Endothelial cell of umbilical vein (primary cell): Measurements from ENCODE around the gene SPIRE2. TPM values are rescaled to one million over a fixed set of nuclear protein-coding genes. Genes with fewer than 3 reads are reported as not detected.
"Not testable (repeated sequence)": the region's sequence is repeated elsewhere in the genome, so short reads cannot be mapped to it uniquely, and the experiment has no call there.

Experiments used
- BruUV-seq: library from RNA; stranded (reverse); fragments of 400-500 nt; replicated peaks from 2 replicates; lab custom pipeline; 2021; lab: Mats Ljungman, UMichigan
- CTCF ChIA-PET: fragments of 300-600, 350-600 bp; sonication (Branson Sonifier 250); formaldehyde crosslinking; loops from one replicate; lab custom pipeline; 2021; ENCODE audit warnings: antibody characterized with exemption, inconsistent platforms; lab: Charles Lee
- POLR2A ChIA-PET: fragments of 300-600, 350-600 bp; sonication (Branson Sonifier 250); formaldehyde crosslinking; loops from one replicate; lab custom pipeline; 2021; ENCODE audit warnings: antibody characterized with exemption, inconsistent platforms; lab: Charles Lee
- DNase-seq: peaks from one replicate; pipeline ENCODE4 v3.0.0-alpha.2; 2011; ENCODE audit warnings: low read depth, low spot score
- FAIRE-seq: peaks from 2 replicates; lab custom pipeline; 2011; peaks lifted over from hg19 to GRCh38; lab: Jason Lieb, UNC
- H2AFZ ChIP-seq: 2 replicates; pipeline ENCODE4 v1.6.0; 2012; ENCODE audit warnings: low read depth, low read length, control low read depth, inconsistent platforms
- H3K27ac ChIP-seq: 2 replicates; pipeline ENCODE4 v1.5.1; 2011; ENCODE audit warnings: low read depth, mild to moderate bottlenecking, control low read depth, low read length, moderate library complexity; ENCODE audit not compliant: insufficient read depth
- H3K27me3 ChIP-seq, 2 experiments: 2 replicates each; pipeline versions ENCODE4 v1.6.0 to v1.6.1; 2011; ENCODE audit warnings: low read length in 2 of 2, mixed read lengths in 1 of 2; ENCODE audit not compliant: control insufficient read depth in 2 of 2, insufficient read depth in 2 of 2
- H3K36me3 ChIP-seq, 2 experiments: 2 replicates in 1 of 2; 3 replicates in 1 of 2; pipeline ENCODE4 v1.5.1; 2011; ENCODE audit warnings: low read length in 2 of 2, mild to moderate bottlenecking in 1 of 2, moderate library complexity in 1 of 2; ENCODE audit not compliant: control insufficient read depth in 2 of 2, insufficient read depth in 2 of 2; ENCODE audit errors: extremely low read depth in 1 of 2
- H3K4me1 ChIP-seq: 3 replicates; pipeline ENCODE4 v1.5.1; 2011; ENCODE audit warnings: mild to moderate bottlenecking, low read length; ENCODE audit not compliant: control insufficient read depth, insufficient read depth; ENCODE audit errors: extremely low read depth
- H3K4me2 ChIP-seq: 2 replicates; pipeline ENCODE4 v1.6.1; 2011; ENCODE audit warnings: low read length, control low read depth, mixed read lengths; ENCODE audit not compliant: insufficient read depth
- H3K4me3 ChIP-seq, 3 experiments: fragments of 200-600 bp in 1 of 3; sonication (generic), shearing (Covaris generic) in 1 of 3; replicated peaks in 1 of 3; 2 replicates each; pipeline ENCODE4 v1.5.1; 2011 to 2016; ENCODE audit warnings: control low read depth in 3 of 3, low read length in 3 of 3, mild to moderate bottlenecking in 2 of 3, inconsistent platforms in 1 of 3, low read depth in 1 of 3, moderate library complexity in 1 of 3; ENCODE audit not compliant: insufficient read depth in 1 of 3
- H3K79me2 ChIP-seq: 2 replicates; pipeline ENCODE4 v1.6.0; 2012; ENCODE audit warnings: low read length, inconsistent platforms; ENCODE audit not compliant: control insufficient read depth, insufficient read depth
- H3K9ac ChIP-seq: replicated peaks from 2 replicates; pipeline ENCODE3; 2011; ENCODE audit warnings: low read length, control low read depth; ENCODE audit not compliant: insufficient read depth; ENCODE audit errors: extremely low read depth
- H3K9me1 ChIP-seq: replicated peaks from 3 replicates; pipeline ENCODE4 v1.6.0; 2011; ENCODE audit warnings: mild to moderate bottlenecking, low read length; ENCODE audit not compliant: control insufficient read depth, insufficient read depth; ENCODE audit errors: extremely low read depth
- H3K9me3 ChIP-seq: replicated peaks from 2 replicates; pipeline ENCODE4 v1.5.1; 2012; ENCODE audit warnings: low read length, inconsistent platforms; ENCODE audit not compliant: control insufficient read depth, insufficient read depth
- H4K20me1 ChIP-seq: replicated peaks from 2 replicates; pipeline ENCODE3; 2011; ENCODE audit warnings: mild to moderate bottlenecking, low read length; ENCODE audit not compliant: control insufficient read depth, insufficient read depth; ENCODE audit errors: extremely low read depth
- EZH2 ChIP-seq: IDR thresholded peaks from 2 replicates; pipeline ENCODE4 v1.6.1; 2012; ENCODE audit warnings: borderline replicate concordance, low read depth, mild to moderate bottlenecking, moderate library complexity, low read length, inconsistent platforms; ENCODE audit not compliant: severe bottlenecking
- FOS ChIP-seq: IDR thresholded peaks from 2 replicates; pipeline ENCODE4 v1.6.1; 2011; ENCODE audit warnings: mild to moderate bottlenecking, low read length, moderate library complexity, borderline replicate concordance; ENCODE audit not compliant: insufficient read depth
- GATA2 ChIP-seq: IDR thresholded peaks from 2 replicates; pipeline ENCODE4 v1.7.0; 2011; ENCODE audit warnings: low read depth, mild to moderate bottlenecking, moderate library complexity, mixed read lengths, low read length; ENCODE audit not compliant: insufficient read length, insufficient read depth
- JUN ChIP-seq: IDR thresholded peaks from 2 replicates; pipeline ENCODE4 v1.6.1; 2011; ENCODE audit warnings: borderline replicate concordance, low read depth; ENCODE audit not compliant: insufficient read length, insufficient read depth
- MYC ChIP-seq: IDR thresholded peaks from one replicate; pipeline ENCODE4 v1.6.1; 2011; ENCODE audit warnings: mild to moderate bottlenecking, low read depth, low read length
- POLR2A ChIP-seq: IDR thresholded peaks from 2 replicates; pipeline ENCODE4 v1.6.1; 2012; ENCODE audit warnings: low read depth, mild to moderate bottlenecking, control low read depth, low read length
- POLR2AphosphoS5 ChIP-seq: IDR thresholded peaks from 2 replicates; pipeline ENCODE4 v1.6.1; 2012; ENCODE audit warnings: low read depth, mild to moderate bottlenecking, control low read depth, low read length, moderate library complexity; ENCODE audit not compliant: insufficient read depth
- dilution Hi-C: fragments of 300-500 bp; cut with MboI; formaldehyde crosslinking; loops from one replicate; pipeline ENCODE4 v1.15.0; 2019; ENCODE audit warnings: low sequenced_read_pairs; ENCODE audit not compliant: extremely low pct_ligation_motif_present
- intact Hi-C: fragments of 100-400 bp; cut with micrococcal nuclease; formaldehyde crosslinking; loops from one replicate; pipeline ENCODE4 v1.10.0; 2022
- polyA plus RNA-seq, 4 experiments: library from polyadenylated mRNA; depleted of rRNA in 3 of 4; stranded (reverse) in 3 of 4; unstranded in 1 of 4; fragments of >200 nt; gene quantifications; 2 replicates each; pipeline versions ENCODE4 v1.2.1 to v1.2.3, GENCODE V29; 2011 to 2012; ENCODE audit warnings: missing spikeins in 1 of 4
- total RNA-seq: library from RNA; stranded (reverse); gene quantifications from 2 replicates; pipeline ENCODE4 v1.2.3, GENCODE V29; 2021
- TF ChIP-seq, protein P1 (sequence below), 2 donors: IDR thresholded peaks; 1 replicate in 1 of 2; 2 replicates in 1 of 2; pipeline ENCODE4 v1.5.1; 2011; ENCODE audit warnings: low read length in 2 of 2, mild to moderate bottlenecking in 2 of 2, moderate library complexity in 2 of 2, control low read depth in 1 of 2, inconsistent platforms in 1 of 2, low read depth in 1 of 2; ENCODE audit not compliant: insufficient read depth in 1 of 2; ENCODE audit errors: extremely low read depth in 1 of 2
- TF ChIP-seq, protein P2 (sequence below): IDR thresholded peaks from 2 replicates; pipeline ENCODE4 v1.6.1; 2011; ENCODE audit not compliant: insufficient read depth, insufficient read length

The SPIRE2 gene
- total and polyA plus RNA-seq, 2 donors (not counting 3 experiments of a cell fraction or from before 2014, with no cell fraction given): 1.2 to 3.1 TPM

DNA sequence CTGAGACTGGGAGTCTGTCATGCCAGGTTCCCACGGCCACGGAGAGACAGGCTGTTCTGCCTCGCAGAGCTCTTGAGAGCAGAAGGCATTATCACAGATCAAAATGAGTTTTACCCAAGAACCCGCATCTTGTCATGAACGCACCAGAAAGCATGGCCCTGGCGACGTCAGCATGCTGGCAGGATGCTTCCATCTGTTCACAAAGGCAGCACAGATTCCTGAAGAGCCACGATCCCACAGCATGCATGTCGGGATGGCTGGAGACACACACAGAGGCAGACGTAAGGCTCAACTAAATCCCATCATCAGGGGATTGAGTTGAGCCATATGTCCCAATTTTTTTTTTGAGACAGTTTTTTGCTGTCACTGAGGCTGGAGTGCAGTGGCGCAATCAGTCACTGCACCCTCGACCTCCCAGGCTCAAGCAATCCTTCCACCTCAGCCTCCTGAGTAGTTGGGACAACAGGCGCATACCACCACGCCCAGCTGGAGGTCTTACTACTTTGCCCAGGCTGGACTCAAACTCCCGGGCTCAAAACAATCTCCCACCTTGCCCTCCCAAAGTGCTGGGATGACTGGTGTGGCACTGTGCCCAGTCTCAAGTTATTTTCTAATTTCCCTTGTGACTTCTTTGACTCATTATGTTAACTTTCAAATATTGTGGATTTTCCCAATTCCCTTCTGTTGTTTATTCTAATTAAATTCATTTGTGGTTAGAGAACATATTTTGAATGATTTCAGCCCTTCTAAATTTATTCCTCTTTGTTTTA, 23.0 kb upstream of the SPIRE2 start:
- FAIRE-seq: no peak
- POLR2A ChIA-PET: no interaction called here
- H3K9ac ChIP-seq: no peak overlapping the region
- no peaks in the 10 kb centered on the region for H3K9me1 ChIP-seq
- H2AFZ ChIP-seq: no peak overlapping the region
- no peak for TF ChIP-seq GATA2
- no peak for TF ChIP-seq POLR2A
- TF ChIP-seq, protein P1, sequence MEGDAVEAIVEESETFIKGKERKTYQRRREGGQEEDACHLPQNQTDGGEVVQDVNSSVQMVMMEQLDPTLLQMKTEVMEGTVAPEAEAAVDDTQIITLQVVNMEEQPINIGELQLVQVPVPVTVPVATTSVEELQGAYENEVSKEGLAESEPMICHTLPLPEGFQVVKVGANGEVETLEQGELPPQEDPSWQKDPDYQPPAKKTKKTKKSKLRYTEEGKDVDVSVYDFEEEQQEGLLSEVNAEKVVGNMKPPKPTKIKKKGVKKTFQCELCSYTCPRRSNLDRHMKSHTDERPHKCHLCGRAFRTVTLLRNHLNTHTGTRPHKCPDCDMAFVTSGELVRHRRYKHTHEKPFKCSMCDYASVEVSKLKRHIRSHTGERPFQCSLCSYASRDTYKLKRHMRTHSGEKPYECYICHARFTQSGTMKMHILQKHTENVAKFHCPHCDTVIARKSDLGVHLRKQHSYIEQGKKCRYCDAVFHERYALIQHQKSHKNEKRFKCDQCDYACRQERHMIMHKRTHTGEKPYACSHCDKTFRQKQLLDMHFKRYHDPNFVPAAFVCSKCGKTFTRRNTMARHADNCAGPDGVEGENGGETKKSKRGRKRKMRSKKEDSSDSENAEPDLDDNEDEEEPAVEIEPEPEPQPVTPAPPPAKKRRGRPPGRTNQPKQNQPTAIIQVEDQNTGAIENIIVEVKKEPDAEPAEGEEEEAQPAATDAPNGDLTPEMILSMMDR (IDR thresholded peaks at IDR 0.05; ENCODE audit: extremely low read depth in 1 of 2, insufficient read depth in 1 of 2, low read depth in 1 of 2, low read length in 2 of 2): no peak
- TF ChIP-seq, protein P2, sequence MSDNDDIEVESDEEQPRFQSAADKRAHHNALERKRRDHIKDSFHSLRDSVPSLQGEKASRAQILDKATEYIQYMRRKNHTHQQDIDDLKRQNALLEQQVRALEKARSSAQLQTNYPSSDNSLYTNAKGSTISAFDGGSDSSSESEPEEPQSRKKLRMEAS: no peak
- TF ChIP-seq FOS: no peak
- no peak for TF ChIP-seq MYC
- no peak for TF ChIP-seq EZH2
- no peak for TF ChIP-seq POLR2AphosphoS5
- TF ChIP-seq JUN: no peak
- DNase-seq: no peak
- CTCF ChIA-PET: interaction anchor here (0.9 to 1.0 kb wide), 2 partner anchors 23 to 56 kb away, joined by 3 read pairs; partner anchors contain the start of gene SPIRE2
- no peaks in the 10 kb centered on the region for H4K20me1 ChIP-seq
- dilution Hi-C loops: no loop called here
- no peak overlapping the region for H3K4me3 ChIP-seq
- H3K4me1 ChIP-seq: no peaks in the 10 kb centered on the region
- H3K27me3 ChIP-seq: no peaks in the 10 kb centered on the region
- no peaks in the 10 kb centered on the region for H3K79me2 ChIP-seq
- BruUV-seq: no TSS peak
- peaks cover 2 to 7% of the 10 kb centered on the region in 2 experiments for H3K36me3 ChIP-seq
- intact Hi-C loops: no loop called here
- H3K27ac ChIP-seq: no peak overlapping the region
- no peaks in the 10 kb centered on the region for H3K9me3 ChIP-seq
- H3K4me2 ChIP-seq: no peak overlapping the region

DNA sequence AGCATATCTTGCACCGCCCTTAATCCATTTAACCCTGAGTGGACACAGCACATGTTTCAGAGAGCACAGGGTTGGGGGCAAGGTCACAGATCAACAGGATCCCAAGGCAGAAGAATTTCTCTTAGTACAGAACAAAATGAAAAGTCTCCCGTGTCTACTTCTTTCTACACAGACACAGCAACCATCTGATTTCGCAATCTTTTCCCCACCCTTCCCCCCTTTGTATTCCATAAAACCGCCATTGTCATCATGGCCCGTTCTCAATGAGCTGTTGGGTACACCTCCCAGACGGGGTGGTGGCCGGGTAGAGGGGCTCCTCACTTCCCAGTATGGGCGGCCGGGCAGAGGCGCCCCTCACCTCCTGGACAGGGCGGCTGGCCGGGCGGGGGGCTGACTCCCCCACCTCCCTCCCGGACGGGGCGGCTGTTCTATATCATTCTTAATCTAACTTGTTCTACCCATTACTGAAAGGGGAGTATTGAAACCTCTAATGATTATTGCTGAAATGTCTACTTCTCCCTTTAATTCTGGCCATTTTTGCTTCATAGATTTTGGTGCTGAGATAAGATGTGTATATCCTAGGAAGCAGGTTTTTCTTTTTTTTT, 21.6 kb upstream of the SPIRE2 start:
- H3K36me3 ChIP-seq, H3K9ac ChIP-seq, BruUV-seq, FAIRE-seq, H3K4me1 ChIP-seq, dilution Hi-C loops, H3K9me3 ChIP-seq, H3K4me3 ChIP-seq, intact Hi-C loops, H3K27me3 ChIP-seq, POLR2A ChIA-PET, H2AFZ ChIP-seq, H3K27ac ChIP-seq, H3K79me2 ChIP-seq, DNase-seq, H4K20me1 ChIP-seq, H3K9me1 ChIP-seq, CTCF ChIA-PET, H3K4me2 ChIP-seq: not testable (repeated sequence)
